SJCRH30 (cell line): ENCODE measurements around the gene TARBP2. TPM values are rescaled to one million over a fixed set of nuclear protein-coding genes. Genes with fewer than 3 reads are reported as not detected.
A peak's percentile ranks its signal among the peaks of the same experiment; 100 is the strongest.
"Not testable (repeated sequence)": the region's sequence is repeated elsewhere in the genome, so short reads cannot be mapped to it uniquely, and the experiment has no call there.

ENCODE experiments used
- DNase-seq, 2 experiments: peaks; one replicate each; pipeline ENCODE4 v3.0.0-alpha.2; 2015 to 2020
- H3K27ac ChIP-seq: fragments of 250-450 bp; sonication (Bioruptor Pico); 2 replicates; pipeline ENCODE4 v1.5.1; 2020; ENCODE audit warnings: mild to moderate bottlenecking, moderate library complexity
- H3K27me3 ChIP-seq: fragments of 250-450 bp; sonication (Bioruptor Pico); 2 replicates; pipeline ENCODE4 v1.5.1; 2020; ENCODE audit warnings: mild to moderate bottlenecking, moderate library complexity
- H3K36me3 ChIP-seq: fragments of 250-450 bp; sonication (Bioruptor Pico); 2 replicates; pipeline ENCODE4 v1.5.1; 2020; ENCODE audit warnings: mild to moderate bottlenecking, moderate library complexity
- H3K4me1 ChIP-seq: fragments of 250-450 bp; sonication (Bioruptor Pico); 2 replicates; pipeline ENCODE4 v1.5.1; 2020; ENCODE audit warnings: mild to moderate bottlenecking, moderate library complexity
- H3K4me3 ChIP-seq: fragments of 250-450 bp; sonication (Bioruptor Pico); 2 replicates; pipeline ENCODE4 v1.5.1; 2020; ENCODE audit warnings: mild to moderate bottlenecking, moderate library complexity
- H3K9me3 ChIP-seq: fragments of 250-450 bp; sonication (Bioruptor Pico); replicated peaks from 2 replicates; pipeline ENCODE4 v1.5.1; 2020; ENCODE audit warnings: mild to moderate bottlenecking, moderate library complexity
- total RNA-seq: library from RNA; depleted of rRNA; stranded (reverse); fragments of >200 nt; shearing (Covaris generic); gene quantifications from 2 replicates; pipeline ENCODE4 v1.2.3, GENCODE V29; 2014; rRNA removed

TARBP2 gene
- total RNA-seq, 1 experiment from 2014 or later: 35.2 TPM

DNA sequence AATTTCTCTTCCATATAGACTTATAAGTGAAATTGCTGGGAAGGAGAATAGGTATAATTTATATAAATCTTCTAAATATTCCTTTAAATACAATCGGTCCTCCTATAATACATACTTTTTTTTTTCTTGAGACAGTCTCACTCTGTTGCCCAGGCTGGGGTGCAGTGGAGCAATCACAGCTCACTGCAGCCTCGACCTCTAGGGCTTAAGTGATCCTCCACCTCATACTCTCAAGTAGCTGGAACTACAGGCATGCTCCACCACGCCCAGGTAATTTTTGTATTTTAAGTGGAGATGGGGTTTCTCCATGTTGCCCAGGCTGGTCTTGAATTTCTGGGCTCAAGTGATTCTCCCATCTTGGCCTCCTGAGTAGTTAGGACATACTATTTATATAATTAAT lies 35.9 kb downstream of the TARBP2 start:
- Histone ChIP-seq H3K27me3 (no peaks in the 10 kb centered on the region), H3K36me3 (peaks cover 17% of the 10 kb centered on the region), H3K4me1 (no peaks in the 10 kb centered on the region), H3K27ac (no peak overlapping the region), H3K9me3 (no peaks in the 10 kb centered on the region), H3K4me3 (no peak overlapping the region)
- no peak for DNase-seq

DNA sequence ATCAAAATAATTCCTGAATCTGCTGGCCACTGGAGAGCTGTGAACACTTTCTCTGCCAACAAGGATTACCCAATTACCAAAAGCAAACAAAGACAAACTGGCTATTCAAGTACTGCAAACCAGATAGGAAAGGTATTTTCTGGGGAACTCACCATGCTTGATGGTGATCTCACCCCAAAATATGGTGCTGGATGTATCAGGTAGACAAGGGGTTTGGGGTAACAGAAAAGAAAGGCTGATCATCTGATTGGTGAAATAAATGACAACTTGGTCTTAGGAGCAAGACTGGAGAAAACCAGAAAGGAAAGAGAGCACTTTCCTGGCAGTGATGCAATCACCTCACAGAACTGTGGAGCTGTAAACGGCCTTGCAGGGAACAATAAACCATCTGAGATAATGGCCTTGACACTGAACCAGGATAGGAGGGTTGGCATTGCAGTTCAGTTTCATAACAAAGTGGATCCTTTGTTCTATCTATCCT lies 37.2 kb downstream of the TARBP2 start:
- DNase-seq: no peak
- H3K27me3 ChIP-seq: no peaks in the 10 kb centered on the region
- peaks cover 16% of the 10 kb centered on the region for H3K36me3 ChIP-seq
- H3K9me3 ChIP-seq: no peaks in the 10 kb centered on the region
- H3K4me1 ChIP-seq: no peaks in the 10 kb centered on the region
- no peak overlapping the region for H3K27ac ChIP-seq
- H3K4me3 ChIP-seq: no peak overlapping the region

DNA sequence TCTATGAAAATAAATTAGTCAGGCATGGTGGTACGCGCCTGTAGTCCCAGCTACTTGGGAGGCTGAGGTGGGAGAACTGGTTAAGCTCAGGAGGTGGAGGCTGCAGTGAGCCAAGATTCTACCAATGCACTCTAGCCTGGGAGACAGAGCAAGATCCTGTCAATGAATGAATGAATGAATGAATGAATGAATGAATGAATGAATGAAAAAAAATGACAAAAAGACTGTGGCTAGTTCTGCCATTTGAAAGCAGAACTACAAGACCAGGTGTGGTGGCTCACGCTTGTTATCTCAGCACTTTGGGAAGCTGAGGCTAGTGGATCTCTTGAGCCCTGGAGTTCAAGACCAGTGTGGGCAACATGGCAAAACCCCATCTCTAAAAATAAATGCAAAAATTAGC lies 38.4 kb downstream of the TARBP2 start:
- Histone ChIP-seq H3K27me3 (no peaks in the 10 kb centered on the region), H3K36me3 (peaks cover 11% of the 10 kb centered on the region), H3K4me1 (no peaks in the 10 kb centered on the region), H3K4me3 (no peak overlapping the region), H3K9me3 (no peaks in the 10 kb centered on the region), H3K27ac (no peak overlapping the region)
- DNase-seq: no peak

DNA sequence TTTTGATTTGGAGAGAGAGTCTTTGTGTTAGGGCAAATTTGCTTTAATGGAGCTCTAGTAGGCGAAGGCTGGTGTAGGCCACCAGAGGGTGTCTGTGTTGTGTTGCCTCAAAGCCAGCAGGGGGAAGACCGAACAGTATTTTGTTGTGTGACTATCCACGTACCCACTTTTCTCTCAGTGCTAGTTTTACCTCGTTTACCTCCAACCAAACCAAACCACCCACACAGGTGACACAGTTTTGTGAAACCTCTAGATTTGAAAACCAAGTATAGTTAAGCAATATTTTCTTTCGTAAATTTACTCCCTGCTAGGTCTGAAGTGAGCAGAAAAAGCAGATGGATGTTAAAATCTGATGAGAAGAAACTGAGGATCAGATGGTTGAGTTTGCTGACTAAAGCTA lies 42.5 kb downstream of the TARBP2 start:
- H3K36me3 ChIP-seq: peaks cover 7% of the 10 kb centered on the region
- no peaks in the 10 kb centered on the region for H3K9me3 ChIP-seq
- DNase-seq: peak; percentile 47 to 61
- H3K27me3 ChIP-seq: no peaks in the 10 kb centered on the region
- H3K4me3 ChIP-seq: no peak overlapping the region
- no peaks in the 10 kb centered on the region for H3K4me1 ChIP-seq
- H3K27ac ChIP-seq: no peak overlapping the region

DNA sequence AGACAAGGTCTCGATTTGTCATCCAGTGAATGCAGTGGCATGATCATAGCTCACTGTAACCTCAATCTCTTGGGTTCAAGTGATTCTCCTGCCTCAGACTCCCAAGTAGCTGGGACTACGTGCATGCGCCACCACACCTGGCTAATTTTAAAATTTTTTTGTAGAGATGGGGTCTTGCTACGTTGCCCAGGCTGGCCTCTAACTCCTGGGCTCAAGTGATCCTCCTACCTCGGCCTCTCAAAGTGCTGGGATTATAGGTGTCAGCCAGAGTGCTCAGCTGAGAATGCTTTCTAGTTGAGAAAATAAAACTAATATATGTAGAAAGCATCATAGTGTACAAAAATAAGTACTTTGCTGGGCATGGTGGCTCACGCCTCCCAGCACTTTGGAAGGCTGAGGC lies 47.3 kb downstream of the TARBP2 start:
- H3K27ac ChIP-seq, H3K36me3 ChIP-seq, H3K4me1 ChIP-seq, H3K27me3 ChIP-seq, DNase-seq, H3K4me3 ChIP-seq, H3K9me3 ChIP-seq: not testable (repeated sequence)

DNA sequence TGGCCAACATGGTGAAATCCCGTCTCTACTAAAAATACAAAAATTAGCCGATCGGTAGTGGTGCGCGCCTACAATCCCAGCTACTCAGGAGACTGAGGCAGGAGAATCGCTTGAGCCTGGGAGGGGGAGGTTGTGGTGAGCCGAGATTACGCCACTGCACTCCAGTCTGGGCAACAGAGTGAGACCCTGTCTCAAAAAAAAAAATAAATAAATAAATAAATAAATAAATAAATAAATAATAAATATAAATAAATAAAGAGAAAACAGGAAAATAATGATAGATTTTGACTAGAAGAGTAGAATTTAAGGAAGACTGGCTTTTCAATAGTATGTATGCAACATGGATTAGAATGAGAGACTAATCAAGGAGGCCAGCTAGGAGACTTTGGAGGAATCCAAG lies 49.0 kb downstream of the TARBP2 start:
- H3K4me3 ChIP-seq, DNase-seq, H3K9me3 ChIP-seq, H3K27me3 ChIP-seq, H3K27ac ChIP-seq, H3K4me1 ChIP-seq, H3K36me3 ChIP-seq: not testable (repeated sequence)

DNA sequence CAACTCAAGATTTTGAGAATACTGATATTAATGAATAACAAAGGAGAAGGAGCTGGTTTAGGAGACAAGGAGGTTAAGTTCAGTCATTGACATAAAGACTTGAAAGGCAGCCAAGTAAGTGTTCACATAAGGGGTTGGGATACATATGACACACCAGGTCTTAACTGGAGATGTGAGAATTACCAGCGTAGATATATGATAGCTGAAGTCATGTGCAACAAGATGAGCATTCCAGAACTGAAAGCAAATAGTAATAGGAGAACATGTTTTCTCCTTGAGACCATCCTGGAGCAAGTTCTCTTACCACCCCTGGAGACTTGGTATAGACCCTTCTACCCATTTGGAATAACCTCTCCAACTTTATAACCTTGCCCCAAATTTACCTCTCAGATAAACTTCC lies 49.5 kb downstream of the TARBP2 start:
- DNase-seq: no peak
- Histone ChIP-seq H3K36me3 (peaks cover 9% of the 10 kb centered on the region; the same call in 1 of the 2 replicates), H3K27ac (no peak overlapping the region)

DNA sequence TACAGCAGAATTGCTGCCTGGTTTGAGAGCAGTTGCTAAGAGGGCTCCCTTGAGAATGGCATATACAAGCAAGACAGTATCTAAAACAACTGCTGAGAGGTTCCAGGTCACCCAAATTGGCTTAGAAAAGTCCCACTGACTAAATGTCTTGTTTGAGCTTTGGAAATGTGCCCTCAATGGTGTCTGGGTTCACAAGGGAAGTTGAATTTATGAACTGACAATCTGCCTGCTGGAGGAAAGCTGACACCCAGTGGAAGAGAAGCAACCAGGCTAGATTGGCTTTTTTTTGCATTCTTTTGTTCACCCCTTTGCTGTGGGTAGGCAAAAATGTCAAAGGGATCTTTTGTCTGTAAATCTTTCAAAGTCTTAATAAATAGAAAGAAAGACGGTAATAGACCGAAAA lies 50.8 kb downstream of the TARBP2 start:
- no peak for DNase-seq
- H3K27me3 ChIP-seq: no peaks in the 10 kb centered on the region

More for the DNA sequence above, 49.5 kb downstream of the TARBP2 start:
- H3K4me3 ChIP-seq: no peak overlapping the region
- H3K9me3 ChIP-seq: no peaks in the 10 kb centered on the region
- no peaks in the 10 kb centered on the region for H3K4me1 ChIP-seq
- H3K27me3 ChIP-seq: no peaks in the 10 kb centered on the region

DNA sequence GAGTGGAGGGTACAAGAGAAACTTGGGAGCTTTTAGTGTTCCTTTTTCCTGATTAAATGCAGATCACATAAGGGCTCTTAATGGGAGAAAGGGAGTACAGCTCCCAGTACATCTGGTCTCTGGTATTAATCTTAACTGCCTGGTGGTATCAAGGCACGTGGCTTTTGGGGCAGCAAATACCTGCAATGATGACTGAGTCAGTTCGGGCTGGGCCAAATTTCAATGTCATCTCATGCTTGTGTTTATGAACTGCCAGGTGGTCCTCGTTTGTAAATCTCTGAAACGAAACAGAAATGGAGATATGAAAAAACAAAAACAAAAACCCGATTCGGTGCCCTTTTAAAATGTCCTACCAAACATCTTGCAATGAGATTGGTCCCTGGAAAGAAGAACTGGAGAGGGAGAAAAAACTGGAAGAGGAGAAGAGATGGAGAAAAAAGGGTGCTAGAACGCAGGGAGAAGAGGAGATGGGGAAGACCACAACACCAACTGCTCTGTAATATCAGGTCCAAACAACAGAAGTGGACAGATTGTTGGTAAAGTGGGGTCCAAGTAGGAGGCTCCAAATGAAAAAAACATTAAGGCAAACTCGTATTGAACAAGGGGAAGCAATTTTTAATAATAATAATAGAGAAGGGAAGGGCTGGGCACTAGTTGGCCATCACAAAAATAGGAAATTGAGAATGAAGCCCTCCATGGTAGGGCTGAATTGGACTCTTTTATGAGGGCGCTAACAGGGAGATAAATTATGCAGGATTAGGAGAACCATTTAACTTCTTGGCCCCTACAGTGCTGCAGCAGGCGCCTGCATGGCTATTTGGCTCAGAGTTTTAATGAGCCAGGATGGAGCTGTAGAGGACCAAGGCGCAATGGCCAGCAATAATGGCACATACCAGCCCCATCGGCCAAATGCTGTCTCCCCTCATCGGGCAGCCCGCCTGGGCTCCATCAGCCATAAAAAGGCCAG lies 51.6 kb downstream of the TARBP2 start:
- peaks cover 9% of the 10 kb centered on the region; the same call in 1 of the 2 replicates for H3K36me3 ChIP-seq
- H3K4me1 ChIP-seq: no peaks in the 10 kb centered on the region
- H3K27ac ChIP-seq: no peak overlapping the region

More for the DNA sequence above, 50.8 kb downstream of the TARBP2 start:
- Histone ChIP-seq H3K27ac (no peak overlapping the region), H3K36me3 (peaks cover 9% of the 10 kb centered on the region; the same call in 1 of the 2 replicates), H3K4me1 (no peaks in the 10 kb centered on the region), H3K4me3 (no peak overlapping the region), H3K9me3 (no peaks in the 10 kb centered on the region)

More for the DNA sequence above, 51.6 kb downstream of the TARBP2 start:
- Histone ChIP-seq H3K27me3 (no peaks in the 10 kb centered on the region), H3K9me3 (no peaks in the 10 kb centered on the region), H3K4me3 (no peak overlapping the region)
- no peak for DNase-seq

Other genes with a start within 250 kb of the TARBP2 start
- 24.9 and 29.5 TPM in 2 replicates for gene ESPL1, start 233.0 kb upstream of the TARBP2 start, total RNA-seq
- 297 and 308 TPM in 2 replicates for gene PFDN5, start 205.7 kb upstream of the TARBP2 start, total RNA-seq
- gene MYG1, start 201.6 kb upstream of the TARBP2 start, total RNA-seq: 35.8 and 37.9 TPM in 2 replicates
- gene AAAS, start 179.7 kb upstream of the TARBP2 start, total RNA-seq: 55.5 and 57.2 TPM in 2 replicates
- not detected in 2 replicates for gene SP7, start 164.9 kb upstream of the TARBP2 start, total RNA-seq
- gene SP1, start 121.1 kb upstream of the TARBP2 start, total RNA-seq: 50.2 and 53.1 TPM in 2 replicates
- 0.14 and 0.15 TPM in 2 replicates for gene AMHR2, start 77.4 kb upstream of the TARBP2 start, total RNA-seq
- 54.5 and 59.5 TPM in 2 replicates for gene PRR13, start 59.5 kb upstream of the TARBP2 start, total RNA-seq
- 246 and 250 TPM in 2 replicates for gene PCBP2, start 49.2 kb upstream of the TARBP2 start, total RNA-seq
- gene MAP3K12, start 1.8 kb upstream of the TARBP2 start, total RNA-seq: 5.9 and 7.6 TPM in 2 replicates
- gene NPFF, start 6.2 kb downstream of the TARBP2 start, total RNA-seq: 0.43 TPM in 1 of 2 replicates, not detected in the other
- gene ATF7, start 125.1 kb downstream of the TARBP2 start, total RNA-seq: 9.9 and 13.3 TPM in 2 replicates
- gene ATP5MC2, start 174.8 kb downstream of the TARBP2 start, total RNA-seq: 433 and 480 TPM in 2 replicates
- 18.2 and 20.3 TPM in 2 replicates for gene CALCOCO1, start 226.2 kb downstream of the TARBP2 start, total RNA-seq